MCF 10A (cell line): Measurements from ENCODE around the gene WNK3. TPM values are rescaled to one million over a fixed set of nuclear protein-coding genes. Genes with fewer than 3 reads are reported as not detected.
A peak's percentile ranks its signal among the peaks of the same experiment; 100 is the strongest.

Experiments
- BruUV-seq: library from RNA; stranded (reverse); fragments of 400-500 nt; replicated peaks from 2 replicates; lab custom pipeline; 2021; lab: Mats Ljungman, UMichigan
- CTCF ChIA-PET: fragments of 300-600 bp; sonication (Branson Sonifier 250); formaldehyde crosslinking; extraction: SDS; loops from one replicate; lab custom pipeline; 2021; ENCODE audit warnings: antibody characterized with exemption, inconsistent platforms; lab: Yijun Ruan, JAX
- POLR2A ChIA-PET: fragments of 300-600, 350-650 bp; sonication (Branson Sonifier 250); formaldehyde crosslinking; extraction: SDS; loops from one replicate; lab custom pipeline; 2020; ENCODE audit warnings: antibody characterized with exemption, inconsistent platforms; lab: Yijun Ruan, JAX
- DNase-seq: peaks from one replicate; pipeline ENCODE4 v3.0.0-alpha.2; 2018; ENCODE audit not compliant: unreplicated experiment
- H3K27ac Mint-ChIP-seq: one replicate; pipeline ENCODE4 v1.8.0; 2022; ENCODE audit warnings: mild to moderate bottlenecking, low read depth, mixed read lengths; ENCODE audit not compliant: unreplicated experiment
- H3K27me3 Mint-ChIP-seq: one replicate; pipeline ENCODE4 v1.8.0; 2022; ENCODE audit warnings: mixed read lengths; ENCODE audit not compliant: insufficient read depth, unreplicated experiment
- H3K36me3 Mint-ChIP-seq: one replicate; pipeline ENCODE4 v1.8.0; 2022; ENCODE audit warnings: mild to moderate bottlenecking, moderate library complexity, mixed read lengths; ENCODE audit not compliant: insufficient read depth, unreplicated experiment
- H3K4me1 Mint-ChIP-seq: one replicate; pipeline ENCODE4 v1.8.0; 2022; ENCODE audit warnings: mixed read lengths; ENCODE audit not compliant: insufficient read depth, unreplicated experiment
- H3K4me3 Mint-ChIP-seq: one replicate; pipeline ENCODE4 v1.8.0; 2022; ENCODE audit warnings: mild to moderate bottlenecking, moderate library complexity, mixed read lengths; ENCODE audit not compliant: unreplicated experiment
- H3K9me3 Mint-ChIP-seq: one replicate; pipeline ENCODE4 v1.8.0; 2022; ENCODE audit warnings: mixed read lengths; ENCODE audit not compliant: unreplicated experiment
- CTCF ChIP-seq: fragments of 200-600 bp; IDR thresholded peaks from one replicate; pipeline ENCODE4 v1.8.0; 2022; ENCODE audit warnings: antibody characterized with exemption, mild to moderate bottlenecking; ENCODE audit not compliant: unreplicated experiment
- intact Hi-C: fragments of 100-400 bp; cut with micrococcal nuclease; formaldehyde crosslinking; loops from 2 replicates; pipeline ENCODE4 v1.14.1; 2022
- total RNA-seq: library from RNA; stranded (reverse); gene quantifications from 2 replicates; pipeline ENCODE4 v1.2.3, GENCODE V29; 2022

The WNK3 gene
- total RNA-seq, 1 experiment from 2014 or later, result not detected

DNA sequence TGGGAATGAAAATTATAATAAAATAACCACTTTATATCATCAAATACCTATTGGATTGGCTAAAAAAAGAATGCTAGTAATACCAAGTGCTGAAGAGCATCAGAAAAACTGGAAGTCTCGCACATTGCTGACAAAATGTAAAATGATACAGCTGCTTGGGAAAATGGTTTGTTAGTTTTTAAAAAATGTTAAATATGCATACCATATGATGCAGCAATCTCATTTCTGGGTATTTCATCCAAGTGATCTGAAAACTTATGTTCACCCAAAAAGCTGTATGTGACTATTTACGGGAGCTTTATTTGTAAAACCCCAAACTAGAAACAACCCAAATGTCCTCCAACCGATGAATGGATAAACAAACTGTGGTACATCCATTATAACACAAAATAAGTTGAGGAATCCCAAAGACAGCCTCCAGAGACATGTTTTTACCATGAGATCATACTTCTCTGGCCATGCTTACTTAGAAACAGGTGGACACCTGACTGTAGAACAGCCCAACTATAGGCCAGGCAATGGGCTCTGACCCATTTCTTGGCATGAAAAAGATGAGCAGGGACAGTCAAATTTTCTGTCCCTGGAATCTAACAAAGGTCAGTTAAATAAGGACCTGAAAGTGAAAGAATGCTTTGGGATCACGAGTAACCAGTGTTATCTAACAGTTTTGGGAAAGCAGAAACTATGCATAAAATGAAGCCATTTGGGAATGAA is 127.3 kb downstream of the WNK3 start:
- Mint-ChIP-seq H3K27me3 (peaks cover 15% of the 10 kb centered on the region), H3K27ac (no peak overlapping the region), H3K9me3 (no peaks in the 10 kb centered on the region), H3K4me3 (no peak overlapping the region), H3K36me3 (no peaks in the 10 kb centered on the region), H3K4me1 (no peaks in the 10 kb centered on the region)
- no TSS peak for BruUV-seq
- no peak for DNase-seq
- no peak for TF ChIP-seq CTCF
- intact Hi-C loops, result no loop called here
- CTCF ChIA-PET, result interaction anchor here (0.5 kb wide), 1 partner anchor 209 kb away, joined by 3 read pairs; the partner anchor contains the start of gene TSR2
- POLR2A ChIA-PET, result interaction anchor here (0.6 kb wide), 1 partner anchor 389 kb away, joined by 3 read pairs; no protein-coding TSS in a partner anchor

GRCh38 chrX:54223581-54223980 is 134.3 kb downstream of the WNK3 start:
- Mint-ChIP-seq H3K27me3 (no peaks in the 10 kb centered on the region), H3K27ac (no peak overlapping the region), H3K9me3 (no peaks in the 10 kb centered on the region), H3K4me1 (no peaks in the 10 kb centered on the region), H3K4me3 (no peak overlapping the region), H3K36me3 (no peaks in the 10 kb centered on the region)
- DNase-seq, result no peak
- POLR2A ChIA-PET, result no interaction called here
- TF ChIP-seq CTCF, result no peak
- no TSS peak for BruUV-seq
- CTCF ChIA-PET, result no interaction called here
- intact Hi-C loops, result no loop called here

GRCh38 chrX:54213603-54214002 is 144.2 kb downstream of the WNK3 start:
- Mint-ChIP-seq H3K27ac (no peak overlapping the region), H3K36me3 (no peaks in the 10 kb centered on the region), H3K4me1 (no peaks in the 10 kb centered on the region), H3K27me3 (no peaks in the 10 kb centered on the region), H3K4me3 (no peak overlapping the region), H3K9me3 (no peaks in the 10 kb centered on the region)
- ChIA-PET POLR2A (no interaction called here), CTCF (no interaction called here)
- BruUV-seq, result no TSS peak
- no peak for DNase-seq
- intact Hi-C loops, result no loop called here
- no peak for TF ChIP-seq CTCF

DNA sequence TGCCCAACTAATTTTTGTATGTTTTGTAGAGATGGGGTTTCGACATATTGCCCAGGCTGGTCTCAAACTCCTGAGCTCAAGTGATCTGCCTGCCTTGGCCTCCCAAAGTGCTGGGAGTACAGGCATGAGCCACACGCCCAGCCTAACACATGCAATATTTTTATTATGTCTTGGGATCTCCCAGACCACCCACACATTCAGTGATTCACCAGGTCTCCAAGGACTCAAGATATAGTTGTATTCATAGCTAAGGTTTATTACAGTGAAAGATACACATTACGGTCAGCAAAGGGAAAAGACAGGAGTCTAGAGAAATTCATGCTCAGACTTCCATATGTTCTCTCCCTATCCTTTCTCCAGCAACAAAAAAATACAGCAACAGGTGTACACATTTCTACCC is 149.3 kb downstream of the WNK3 start:
- no peak for TF ChIP-seq CTCF
- Mint-ChIP-seq H3K9me3 (no peaks in the 10 kb centered on the region), H3K4me3 (no peak overlapping the region), H3K4me1 (no peaks in the 10 kb centered on the region), H3K27ac (no peak overlapping the region), H3K36me3 (no peaks in the 10 kb centered on the region), H3K27me3 (peaks cover 30% of the 10 kb centered on the region)
- BruUV-seq, result no TSS peak
- ChIA-PET CTCF (no interaction called here), POLR2A (interaction anchor here (0.6 to 0.7 kb wide), 2 partner anchors 211 to 1599 kb away, joined by 3 to 5 read pairs; no protein-coding TSS in a partner anchor)
- DNase-seq, result peak; percentile 6
- intact Hi-C loops, result no loop called here
